SU-DHL-6 (cell line): ENCODE measurements around the gene AMN1.

Experiments
- EZH2phosphoT487 ChIP-seq: fragments of 200-600 bp; sonication (generic), shearing (Covaris generic); conservative IDR thresholded peaks from 2 replicates; pipeline ENCODE4 v1.6.1; 2018; ENCODE audit warnings: mild to moderate bottlenecking, antibody characterized with exemption, low read length, moderate library complexity, mixed read lengths
- TF ChIP-seq, protein P1 (sequence below): fragments of 200-600 bp; sonication (generic); IDR thresholded peaks from one replicate; pipeline ENCODE4 v1.5.1; 2017; ENCODE audit warnings: antibody characterized with exemption, mild to moderate bottlenecking, low read length, moderate library complexity; ENCODE audit not compliant: insufficient read depth, poor library complexity, severe bottlenecking

- TF ChIP-seq, protein P1, sequence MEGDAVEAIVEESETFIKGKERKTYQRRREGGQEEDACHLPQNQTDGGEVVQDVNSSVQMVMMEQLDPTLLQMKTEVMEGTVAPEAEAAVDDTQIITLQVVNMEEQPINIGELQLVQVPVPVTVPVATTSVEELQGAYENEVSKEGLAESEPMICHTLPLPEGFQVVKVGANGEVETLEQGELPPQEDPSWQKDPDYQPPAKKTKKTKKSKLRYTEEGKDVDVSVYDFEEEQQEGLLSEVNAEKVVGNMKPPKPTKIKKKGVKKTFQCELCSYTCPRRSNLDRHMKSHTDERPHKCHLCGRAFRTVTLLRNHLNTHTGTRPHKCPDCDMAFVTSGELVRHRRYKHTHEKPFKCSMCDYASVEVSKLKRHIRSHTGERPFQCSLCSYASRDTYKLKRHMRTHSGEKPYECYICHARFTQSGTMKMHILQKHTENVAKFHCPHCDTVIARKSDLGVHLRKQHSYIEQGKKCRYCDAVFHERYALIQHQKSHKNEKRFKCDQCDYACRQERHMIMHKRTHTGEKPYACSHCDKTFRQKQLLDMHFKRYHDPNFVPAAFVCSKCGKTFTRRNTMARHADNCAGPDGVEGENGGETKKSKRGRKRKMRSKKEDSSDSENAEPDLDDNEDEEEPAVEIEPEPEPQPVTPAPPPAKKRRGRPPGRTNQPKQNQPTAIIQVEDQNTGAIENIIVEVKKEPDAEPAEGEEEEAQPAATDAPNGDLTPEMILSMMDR, result no peak
- no peak for TF ChIP-seq EZH2phosphoT487
These were observed 106.8 kb downstream of the AMN1 start for GRCh38 chr12:31622038-31622437.
